H54 (cell line): ENCODE results near the gene KRTAP1-1.
"Not testable (repeated sequence)": the region's sequence is repeated elsewhere in the genome, so short reads cannot be mapped to it uniquely, and the experiment has no call there.

Experiments used
- DNase-seq: peaks from one replicate; pipeline ENCODE4 v3.0.0; 2011; ENCODE audit warnings: low spot score, mixed read lengths; ENCODE audit not compliant: insufficient read length
- FAIRE-seq: peaks from 3 replicates; lab custom pipeline; 2011; peaks lifted over from hg19 to GRCh38; lab: Jason Lieb, UNC
- POLR2A ChIP-seq: IDR thresholded peaks from 2 replicates; pipeline ENCODE4 v1.6.1; 2011; ENCODE audit warnings: low read depth, mild to moderate bottlenecking, low read length

KRTAP1-1 gene

DNA sequence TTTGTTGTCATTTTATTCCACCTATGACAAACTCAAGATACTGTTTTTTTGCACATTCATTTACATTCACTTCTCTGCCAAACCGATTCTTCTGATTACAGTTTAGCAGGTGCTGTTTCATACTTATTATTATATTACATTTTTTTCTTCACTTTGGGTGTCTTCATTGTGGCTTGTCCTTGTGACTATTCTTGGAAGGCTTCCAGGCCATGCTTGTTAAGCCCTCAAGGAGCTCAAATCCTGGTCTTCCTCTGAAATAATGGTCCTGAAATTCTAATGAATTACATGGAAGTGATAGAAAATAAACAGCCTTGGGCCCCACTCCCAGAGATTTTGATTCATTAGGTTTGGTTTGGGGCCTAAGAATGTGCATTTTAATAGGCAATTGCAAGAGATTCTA lies 23.1 kb upstream of the KRTAP1-1 start:
- DNase-seq (no peak), FAIRE-seq (no peak)
- TF ChIP-seq POLR2A, result no peak

DNA sequence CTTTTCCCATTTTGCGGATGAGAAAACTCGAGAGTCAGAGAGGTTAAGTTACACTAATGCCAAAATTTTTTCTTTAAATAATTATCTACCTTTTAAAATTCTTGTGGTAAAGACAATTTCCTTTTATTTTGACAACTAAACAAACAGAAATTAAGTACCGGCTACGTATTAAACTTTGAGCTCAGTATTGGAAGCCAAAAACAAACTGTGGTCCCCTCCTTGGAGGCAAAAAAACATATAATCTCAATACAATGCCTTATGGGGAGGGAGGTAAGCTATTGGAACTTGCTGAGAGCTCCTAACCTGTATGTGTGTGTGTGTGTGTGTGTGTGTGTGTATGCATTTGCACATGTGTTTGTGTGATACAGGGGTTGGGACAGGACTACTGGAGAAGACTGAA lies 22.2 kb upstream of the KRTAP1-1 start:
- no peak for TF ChIP-seq POLR2A
- DNase-seq (no peak), FAIRE-seq (no peak)

DNA sequence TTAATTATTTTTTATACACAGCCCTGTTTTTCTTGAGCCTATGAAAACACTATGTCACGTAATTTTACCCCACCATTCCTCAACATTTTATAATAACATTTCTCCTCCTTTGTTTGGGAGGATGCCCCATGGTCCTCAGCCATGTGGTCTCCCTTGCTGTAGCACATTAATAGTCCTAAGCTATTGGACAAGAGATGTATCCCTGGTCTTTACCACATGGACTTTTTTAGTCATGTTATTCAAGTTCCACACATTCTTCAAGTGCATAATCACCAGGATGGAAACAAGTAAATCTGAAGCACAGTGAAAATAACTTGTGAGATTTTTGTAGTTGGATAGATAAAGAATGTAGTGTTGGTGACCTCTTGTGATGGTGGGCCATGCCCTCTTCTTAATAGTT lies 20.7 kb upstream of the KRTAP1-1 start:
- DNase-seq (peak; percentile 26), FAIRE-seq (peak; percentile 50)
- TF ChIP-seq POLR2A, result no peak

DNA sequence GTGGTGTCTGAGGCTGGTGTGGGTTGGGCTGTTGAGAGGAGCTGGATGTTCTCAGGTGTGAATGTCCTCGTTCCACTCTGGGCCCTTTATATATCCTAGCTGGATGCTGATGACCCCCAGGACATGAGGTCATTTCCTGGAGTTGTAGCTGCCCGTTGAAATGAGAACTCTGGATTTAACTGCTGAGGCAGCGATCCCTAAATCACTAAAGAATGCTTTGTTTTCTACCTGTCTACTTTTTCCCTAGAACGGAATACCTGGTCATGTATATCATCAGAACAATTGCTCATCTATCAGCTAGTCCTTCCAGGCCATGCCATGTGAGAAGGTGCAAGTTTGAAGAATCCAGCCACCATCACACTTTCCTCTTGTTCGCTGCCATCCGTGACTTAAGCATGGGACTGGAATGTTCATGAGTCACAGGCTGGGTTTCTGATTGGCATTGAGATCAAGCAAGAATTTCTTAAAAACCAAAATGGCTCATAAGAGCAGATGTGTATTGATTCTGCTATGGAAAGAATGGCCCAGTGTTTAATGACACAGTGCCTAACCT lies 18.9 kb upstream of the KRTAP1-1 start, which contains the start of gene KRTAP2-3:
Gene KRTAP2-3 (minus strand): TSS at position 63 of the 553 bp plus-strand sequence. CDS start 64 bp downstream, outside the sequence.
- no peak for TF ChIP-seq POLR2A
- DNase-seq (peak; percentile 45), FAIRE-seq (peak; percentile 90)

DNA sequence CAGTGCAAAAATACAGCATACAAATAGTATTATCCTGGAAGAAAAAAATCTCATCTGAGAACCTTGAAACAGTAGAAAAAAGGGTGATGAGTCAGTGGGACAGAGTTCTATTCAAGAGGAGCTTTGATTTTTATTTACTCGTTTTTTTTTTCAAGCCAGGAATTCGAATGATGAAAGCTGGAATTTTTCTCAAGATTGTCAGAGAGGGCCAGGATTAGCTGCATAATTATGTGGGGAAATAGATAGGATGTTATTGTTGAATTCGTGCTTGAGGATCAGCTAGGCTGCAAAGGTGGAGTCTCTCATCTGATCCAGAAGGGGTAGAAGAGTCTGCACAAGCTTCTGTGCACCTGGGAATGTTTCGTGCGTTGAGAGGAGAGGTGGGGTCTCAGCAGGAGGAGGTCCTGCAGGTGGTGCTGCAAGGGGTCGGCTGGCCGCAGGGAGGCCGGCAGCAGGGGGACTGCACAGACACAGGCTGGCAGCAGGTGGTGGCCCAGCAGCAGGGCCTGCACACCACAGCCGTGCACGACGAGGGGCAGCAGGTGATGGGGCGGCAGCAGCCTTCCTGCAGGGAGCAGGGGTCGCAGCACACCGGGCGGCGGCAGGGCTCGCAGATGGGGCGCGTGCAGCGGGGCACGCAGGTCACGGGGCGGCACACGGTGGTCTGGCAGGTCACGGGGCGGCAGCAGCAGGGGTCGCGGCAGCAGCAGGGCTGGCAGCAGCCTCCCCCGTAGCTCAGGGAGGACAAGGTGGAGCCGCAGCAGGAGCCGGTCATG lies 18.2 kb upstream of the KRTAP1-1 start:
- peak; percentile 32 for DNase-seq
- not testable (repeated sequence) for FAIRE-seq

DNA sequence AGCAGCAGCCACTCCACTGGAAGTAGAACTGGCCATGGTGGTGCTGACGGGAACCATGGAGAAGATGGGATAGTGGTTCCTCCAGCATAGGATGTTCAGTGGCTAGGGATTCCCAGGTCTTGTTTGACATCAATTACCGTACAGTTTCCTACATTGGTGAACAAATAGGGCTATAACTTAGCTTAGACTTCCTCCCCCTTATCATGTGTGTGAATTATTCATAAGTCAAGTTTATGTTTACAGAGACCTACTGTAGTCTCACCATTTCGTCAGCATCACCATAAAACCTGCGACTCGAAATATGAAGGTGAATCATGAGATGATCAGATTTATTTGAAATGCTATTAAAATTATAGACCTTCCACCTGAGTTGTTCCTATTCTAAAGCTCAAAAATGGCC lies 17.5 kb upstream of the KRTAP1-1 start:
- FAIRE-seq (peak; percentile 45), DNase-seq (no peak)
- TF ChIP-seq POLR2A, result no peak

DNA sequence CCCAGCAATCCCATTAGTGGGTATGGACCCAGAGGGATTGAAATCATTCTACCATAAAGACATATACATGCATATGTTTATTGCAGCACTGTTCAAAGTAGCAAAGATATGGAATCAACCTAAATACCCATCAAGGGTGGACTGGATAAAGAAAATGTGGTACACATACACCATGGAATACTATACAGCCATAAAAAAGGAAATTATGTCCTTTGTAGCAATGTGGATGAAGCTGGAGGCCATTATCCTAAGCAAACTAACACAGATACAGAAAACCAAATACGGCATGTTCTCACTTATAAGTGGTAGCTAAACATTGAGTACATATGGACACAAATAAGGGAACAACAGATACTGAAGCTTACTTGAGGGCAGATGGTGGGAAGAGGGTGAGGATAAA lies 16.3 kb upstream of the KRTAP1-1 start:
- DNase-seq, result no peak
- FAIRE-seq, result no peak
- TF ChIP-seq POLR2A, result no peak

DNA sequence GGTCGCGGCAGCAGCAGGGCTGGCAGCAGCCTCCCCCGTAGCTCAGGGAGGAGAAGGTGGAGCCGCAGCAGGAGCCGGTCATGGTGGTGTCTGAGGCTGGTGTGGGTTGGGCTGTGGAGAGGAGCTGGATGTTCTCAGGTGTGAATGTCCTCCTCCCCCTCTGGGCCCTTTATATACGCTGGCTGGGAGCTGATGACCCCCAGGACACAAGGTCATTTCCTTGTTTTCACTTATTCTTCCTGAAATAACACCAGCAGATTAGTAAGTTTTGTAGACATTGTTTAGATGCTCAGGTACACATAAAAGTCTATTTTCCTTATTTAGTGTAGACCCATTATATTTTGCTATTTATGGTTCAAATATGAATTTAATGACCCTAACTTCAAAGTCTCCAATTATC lies 13.9 kb upstream of the KRTAP1-1 start, which contains the start of gene KRTAP2-2:
Gene KRTAP2-2 (minus strand): TSS at position 101 of the 400 bp plus-strand sequence. CDS start 19 bp downstream, at position 82.
- not testable (repeated sequence) for FAIRE-seq, DNase-seq

DNA sequence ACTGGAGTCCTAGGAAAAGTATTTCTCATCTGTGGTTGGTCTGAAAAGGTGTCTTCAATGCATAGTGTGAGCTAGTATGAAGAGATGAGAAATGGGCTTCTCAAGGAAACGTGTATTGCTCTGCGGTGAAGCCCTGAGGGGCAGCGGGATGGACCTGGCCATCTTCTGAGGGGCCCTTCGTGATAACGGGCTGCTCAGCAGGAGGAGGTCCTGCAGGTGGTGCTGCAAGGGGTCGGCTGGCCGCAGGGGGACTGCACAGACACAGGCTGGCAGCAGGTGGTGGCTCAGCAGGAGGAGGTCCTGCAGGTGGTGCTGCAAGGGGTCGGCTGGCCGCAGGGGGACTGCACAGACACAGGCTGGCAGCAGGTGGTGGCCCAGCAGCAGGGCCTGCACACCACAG lies 13.3 kb upstream of the KRTAP1-1 start:
- DNase-seq, FAIRE-seq: not testable (repeated sequence)

DNA sequence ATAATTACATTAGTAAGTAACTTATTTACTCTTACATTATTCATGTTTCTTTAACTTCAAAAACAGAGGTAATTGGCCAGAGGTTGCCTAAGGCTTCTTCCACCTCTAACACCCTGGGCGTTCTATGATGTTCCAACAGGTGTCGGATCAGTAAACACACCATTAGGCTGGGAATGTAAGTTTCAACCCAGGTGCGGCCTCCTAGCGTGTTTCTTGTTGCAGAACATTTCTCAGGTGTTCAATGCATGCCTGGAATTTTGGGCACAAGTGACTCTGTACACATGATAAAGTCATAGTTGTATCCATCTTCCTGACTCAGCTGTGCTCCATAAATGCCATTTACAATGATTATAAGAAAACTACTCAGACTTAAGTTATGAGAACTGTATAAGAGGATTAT lies 12.8 kb upstream of the KRTAP1-1 start:
- no peak for FAIRE-seq
- no peak for TF ChIP-seq POLR2A
- no peak for DNase-seq

DNA sequence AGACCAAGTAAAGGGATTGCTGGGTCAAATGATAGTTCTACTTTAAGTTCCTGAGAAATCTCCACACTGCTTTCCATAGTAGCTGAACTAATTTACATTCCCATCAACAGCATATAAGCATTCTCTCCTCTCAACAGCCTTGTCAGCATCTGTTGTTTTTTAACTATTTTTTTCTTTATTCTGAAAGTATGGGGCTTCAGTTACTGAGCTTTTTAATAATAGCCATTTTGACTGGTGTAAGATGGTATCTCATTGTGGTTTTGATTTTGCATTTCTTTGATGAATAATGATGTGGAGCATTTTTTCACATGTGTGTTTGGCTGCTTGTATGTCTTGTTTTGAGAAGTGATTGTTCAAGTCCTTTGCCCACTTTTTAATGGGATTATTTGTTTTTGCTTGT lies 11.3 kb upstream of the KRTAP1-1 start:
- FAIRE-seq (no peak), DNase-seq (no peak)
- no peak for TF ChIP-seq POLR2A

DNA sequence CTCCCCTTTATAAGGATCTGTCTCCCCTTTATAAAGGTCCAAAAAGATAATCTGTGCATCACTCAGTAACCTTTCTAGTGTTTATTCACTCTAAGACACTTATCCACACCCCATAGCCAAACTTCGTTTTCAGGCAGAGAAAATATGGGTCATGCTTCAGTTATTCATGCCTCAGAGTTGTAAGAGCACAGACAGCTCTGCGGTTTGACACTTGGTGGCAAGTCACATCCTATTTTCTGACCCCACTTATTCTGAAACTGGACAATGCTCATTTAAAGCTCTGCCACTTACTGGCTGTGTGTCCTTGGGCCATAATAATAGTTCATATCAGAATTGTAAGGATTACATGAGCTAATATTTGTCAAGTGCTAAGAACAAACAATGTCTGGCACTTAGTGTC lies 7.9 kb upstream of the KRTAP1-1 start:
- FAIRE-seq (peak; percentile 74), DNase-seq (peak; percentile 35)
- no peak for TF ChIP-seq POLR2A

DNA sequence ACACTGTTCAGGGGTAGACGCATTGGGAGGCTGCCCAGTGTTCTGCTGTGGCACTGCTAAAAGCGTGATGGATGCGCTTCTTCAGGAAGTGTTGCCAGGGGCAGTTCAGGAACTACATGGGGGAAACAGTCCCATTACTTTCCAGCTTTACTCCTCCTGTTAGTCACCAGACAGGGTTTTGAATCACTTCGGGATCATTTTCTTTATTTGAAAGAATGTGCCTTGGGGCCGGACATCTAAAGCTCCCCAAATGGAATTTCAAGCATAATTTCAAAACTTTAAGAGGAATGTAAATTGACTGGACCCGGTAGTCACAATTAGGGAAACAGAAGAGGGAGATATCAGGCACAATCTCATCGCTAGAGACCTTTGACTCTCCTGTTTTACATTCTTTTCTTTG lies 7.2 kb upstream of the KRTAP1-1 start:
- no peak for TF ChIP-seq POLR2A
- DNase-seq (peak; percentile 61), FAIRE-seq (peak; percentile 83)

DNA sequence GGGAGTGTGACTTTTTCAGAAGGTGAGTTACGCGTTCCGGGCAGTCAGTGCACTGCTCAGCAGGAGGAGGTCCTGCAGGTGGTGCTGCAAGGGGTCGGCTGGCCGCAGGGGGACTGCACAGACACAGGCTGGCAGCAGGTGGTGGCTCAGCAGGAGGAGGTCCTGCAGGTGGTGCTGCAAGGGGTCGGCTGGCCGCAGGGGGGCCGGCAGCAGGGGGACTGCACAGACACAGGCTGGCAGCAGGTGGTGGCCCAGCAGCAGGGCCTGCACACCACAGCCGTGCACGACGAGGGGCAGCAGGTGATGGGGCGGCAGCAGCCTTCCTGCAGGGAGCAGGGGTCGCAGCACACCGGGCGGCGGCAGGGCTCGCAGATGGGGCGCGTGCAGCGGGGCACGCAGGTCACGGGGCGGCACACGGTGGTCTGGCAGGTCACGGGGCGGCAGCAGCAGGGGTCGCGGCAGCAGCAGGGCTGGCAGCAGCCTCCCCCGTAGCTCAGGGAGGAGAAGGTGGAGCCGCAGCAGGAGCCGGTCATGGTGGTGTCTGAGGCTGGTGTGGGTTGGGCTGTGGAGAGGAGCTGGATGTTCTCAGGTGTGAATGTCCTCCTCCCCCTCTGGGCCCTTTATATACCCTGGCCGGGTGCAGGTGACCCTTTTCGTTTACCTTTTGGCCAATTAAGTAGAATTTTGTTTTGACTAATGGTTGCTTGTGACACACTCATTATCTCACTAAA lies 5.7 kb upstream of the KRTAP1-1 start, which contains the start of gene KRTAP2-1:
Gene KRTAP2-1 (minus strand): TSS at position 582 of the 731 bp plus-strand sequence. CDS start 49 bp downstream, at position 533.
- not testable (repeated sequence) for DNase-seq, FAIRE-seq
